ENCODE data around the gene ZNF141. TPM values are rescaled to one million over a fixed set of nuclear protein-coding genes. Genes with fewer than 3 reads are reported as not detected.

ZNF141 gene
- total and polyA plus RNA-seq, 12 donors: 5.5 to 45.9 (median 14.1) TPM

MicroRNAs encoded within 50 kb of the gene (microRNA counts, 767-probe panel; counts per million panel counts)
- microRNA hsa-miR-571: 0 counts per million in 2 donors

Small RNA genes lying within 50 kb of the gene (microRNA-seq; reads per million reads assigned to microRNA genes)
- gene MIR571: 0 reads per million in 3 donors

Small RNA genes lying within 50 kb of the gene (small RNA-seq; reads per million reads assigned to genes)
- gene AC079140.2 (0 to 0.08 reads per million in 2 donors), gene MIR571 (0 reads per million in 2 donors), gene ZNF519P4 (0 reads per million in 2 donors)

Other genes with a start within 250 kb of the ZNF141 start
- 10 to 100 TPM in 2 of 9 donors, 1 to 10 TPM in 7; 2.2 to 13.9 (median 5.6) TPM for gene ZNF718, start 213.3 kb upstream of the ZNF141 start, total RNA-seq
- gene ZNF718, start 213.3 kb upstream of the ZNF141 start, polyA plus RNA-seq: 1 to 10 TPM in 2 of 3 donors, under 1 TPM in 1; 0.51 to 7.4 (median 1.4) TPM
- gene ZNF732, start 32.3 kb upstream of the ZNF141 start, total RNA-seq: 1 to 10 TPM in 1 of 9 donors, under 1 TPM in 3, not detected in 5; 0.11 to 1.7 (median 0.49) TPM
- gene ZNF732, start 32.3 kb upstream of the ZNF141 start, polyA plus RNA-seq: under 1 TPM in 1 of 3 donors, not detected in 2; 0.08 TPM
- 10 to 100 TPM in 8 of 9 donors, 1 to 10 TPM in 1; 4.0 to 32.7 (median 20.6) TPM for gene ZNF721, start 161.3 kb downstream of the ZNF141 start, total RNA-seq
- gene ZNF721, start 161.3 kb downstream of the ZNF141 start, polyA plus RNA-seq: 10 to 100 TPM; 17.5 to 27.1 (median 19.0) TPM
- 10 to 100 TPM; 25.7 to 63.8 (median 46.5) TPM for gene PIGG, start 161.4 kb downstream of the ZNF141 start, total RNA-seq
- gene PIGG, start 161.4 kb downstream of the ZNF141 start, polyA plus RNA-seq: 100 to 1,000 TPM in 1 of 3 donors, 10 to 100 TPM in 2; 31.4 to 115 (median 66.5) TPM
- 1 to 10 TPM in 2 of 9 donors, under 1 TPM in 2, not detected in 5; 0.06 to 1.9 (median 1.1) TPM for gene TMEM271, start 238.5 kb downstream of the ZNF141 start, total RNA-seq
- gene TMEM271, start 238.5 kb downstream of the ZNF141 start, polyA plus RNA-seq: under 1 TPM; 0.54 to 0.64 (median 0.60) TPM